Measurements from ENCODE around the gene SLC35F6.

SLC35F6 gene

GRCh38 chr2:26768759-26769088, 4.6 kb downstream of the SLC35F6 start:
- Histone ChIP-seq H3K27me3 (ENCODE audit: insufficient read depth, low read length) (no peaks in the 10 kb centered on the region), H2AFZ (ENCODE audit: low read depth, low read length) (no peak overlapping the region), H3K9me3 (ENCODE audit: low read length) (no peaks in the 10 kb centered on the region), H3K4me3 (ENCODE audit: low read length) (no peak overlapping the region), H3K36me3 (ENCODE audit: insufficient read depth, low read length) (peaks cover 14% of the 10 kb centered on the region), H3K4me1 (ENCODE audit: insufficient read depth, low read length) (peaks cover 38% of the 10 kb centered on the region)

GRCh38 chr2:26769089-26769761, 5.1 kb downstream of the SLC35F6 start:
- Histone ChIP-seq H3K36me3 (ENCODE audit: insufficient read depth, low read length) (peaks cover 19% of the 10 kb centered on the region), H3K9me3 (ENCODE audit: low read length) (no peaks in the 10 kb centered on the region), H2AFZ (ENCODE audit: low read depth, low read length) (no peak overlapping the region), H3K4me3 (ENCODE audit: low read length) (no peak overlapping the region), H3K27me3 (ENCODE audit: insufficient read depth, low read length) (no peaks in the 10 kb centered on the region), H3K4me1 (ENCODE audit: insufficient read depth, low read length) (peaks cover 38% of the 10 kb centered on the region)

DNA sequence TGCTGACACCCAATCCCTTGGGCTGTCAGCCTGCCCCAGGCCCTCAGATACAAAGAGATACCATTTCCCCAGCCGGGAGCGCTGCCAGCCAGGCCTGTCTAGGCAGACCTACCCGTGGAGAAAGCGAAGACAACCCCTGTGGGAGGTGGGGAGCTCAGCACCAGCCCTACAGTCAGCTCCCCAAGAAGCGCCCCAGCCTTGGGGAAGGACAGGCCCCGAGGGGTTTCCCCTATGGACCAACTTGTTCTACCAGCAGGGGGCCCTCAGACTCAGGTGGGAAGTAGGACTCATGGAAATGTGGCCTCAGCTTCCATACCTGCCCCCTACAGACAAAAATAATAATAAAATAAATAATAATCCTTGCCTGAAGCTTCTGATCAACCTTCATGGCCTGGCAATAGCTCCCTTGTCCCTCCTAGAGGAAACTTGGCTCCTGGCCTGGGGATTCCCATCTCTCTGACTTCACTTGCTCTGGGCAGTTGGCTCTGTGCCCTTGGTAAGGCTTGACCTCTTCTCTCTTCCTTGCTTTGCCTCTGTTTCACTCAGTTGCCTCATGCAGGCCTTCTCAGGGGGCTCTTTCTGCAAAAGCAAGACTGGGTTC, 7.0 kb downstream of the SLC35F6 start:
- Histone ChIP-seq H3K4me1 (ENCODE audit: insufficient read depth, low read length) (peaks cover 22% of the 10 kb centered on the region), H3K27me3 (ENCODE audit: insufficient read depth, low read length) (no peaks in the 10 kb centered on the region)

DNA sequence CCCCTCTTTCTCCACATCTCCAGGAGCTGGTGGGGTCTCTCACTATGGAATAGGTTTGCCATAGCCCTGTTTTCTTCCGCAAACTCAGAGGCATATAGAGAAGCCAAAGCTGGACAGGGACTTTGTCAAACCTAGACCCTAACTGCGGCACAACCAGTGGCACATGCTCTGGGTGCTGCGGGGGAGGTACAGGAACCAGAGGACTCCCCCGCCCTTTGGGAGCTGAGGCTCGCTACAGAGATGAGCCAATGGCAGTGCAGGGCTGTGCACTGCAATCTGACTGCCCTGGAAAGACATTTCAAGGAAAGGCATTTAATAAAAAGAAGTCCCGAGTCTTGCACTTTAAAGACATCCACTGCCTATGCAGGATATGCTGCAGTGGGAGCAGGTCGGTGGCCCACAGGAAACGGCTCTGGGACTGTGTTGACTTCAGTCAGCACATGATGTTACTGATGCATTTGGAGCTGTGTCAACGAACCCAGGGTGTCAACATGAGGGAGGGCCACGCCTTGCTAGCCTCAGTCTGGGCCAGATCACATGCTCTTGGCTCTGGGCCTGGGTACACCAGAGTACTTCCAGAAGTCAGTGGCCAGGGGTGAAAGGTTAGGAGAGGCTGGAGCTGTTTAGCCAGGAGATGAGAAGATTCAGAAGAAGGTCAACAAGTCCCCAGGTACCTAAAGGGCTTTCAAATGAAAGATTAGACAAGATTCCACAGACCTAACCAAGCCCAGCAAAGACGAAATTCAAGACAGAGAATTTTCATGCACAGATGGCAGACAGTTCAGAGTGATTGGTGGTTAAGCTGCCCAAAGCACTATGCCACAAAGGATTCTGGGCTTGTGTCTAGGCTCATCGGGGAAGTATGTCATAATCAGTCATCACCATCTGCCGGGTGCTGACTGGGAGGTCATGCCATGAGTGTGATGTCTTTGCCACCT, 8.2 kb downstream of the SLC35F6 start:
- Histone ChIP-seq H3K36me3 (ENCODE audit: insufficient read depth, low read length) (peaks cover 46% of the 10 kb centered on the region), H3K4me1 (ENCODE audit: insufficient read depth, low read length) (peaks cover 11% of the 10 kb centered on the region), H3K9me3 (ENCODE audit: low read length) (no peaks in the 10 kb centered on the region), H3K4me3 (ENCODE audit: low read length) (no peak overlapping the region), H2AFZ (ENCODE audit: low read depth, low read length) (no peak overlapping the region), H3K27me3 (ENCODE audit: insufficient read depth, low read length) (no peaks in the 10 kb centered on the region)

More for the DNA sequence above, 7.0 kb downstream of the SLC35F6 start:
- peaks cover 35% of the 10 kb centered on the region for H3K36me3 ChIP-seq (ENCODE audit: insufficient read depth, low read length)
- H3K9me3 ChIP-seq (ENCODE audit: low read length) = no peaks in the 10 kb centered on the region
- no peak overlapping the region for H2AFZ ChIP-seq (ENCODE audit: low read depth, low read length)
- H3K4me3 ChIP-seq (ENCODE audit: low read length) = no peak overlapping the region

DNA sequence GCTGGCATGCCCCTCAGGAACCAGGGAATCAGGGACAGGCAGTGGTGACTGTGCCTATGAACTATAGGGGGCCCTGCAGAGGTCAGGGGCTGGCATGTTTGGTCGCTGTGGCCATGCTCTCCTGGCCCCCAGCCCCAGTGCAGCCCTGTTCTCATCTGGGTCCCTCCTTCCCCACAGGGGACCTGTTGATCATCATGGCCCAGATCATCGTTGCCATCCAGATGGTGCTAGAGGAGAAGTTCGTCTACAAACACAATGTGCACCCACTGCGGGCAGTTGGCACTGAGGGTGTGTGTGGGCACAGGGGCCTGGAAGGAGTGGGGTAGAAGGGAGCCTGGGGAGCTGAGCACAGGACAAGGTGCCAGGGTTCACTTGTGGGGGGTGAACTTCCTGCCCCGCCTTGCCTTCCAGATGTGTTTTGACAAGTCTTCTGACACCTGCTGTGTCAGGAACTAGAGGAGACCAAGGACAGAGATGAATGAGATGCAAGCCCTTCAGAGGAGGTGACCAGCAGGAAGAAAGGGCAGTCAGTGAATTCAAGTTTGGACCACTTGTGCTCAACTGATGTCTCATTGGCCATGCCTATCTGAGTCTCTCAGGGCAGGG, 12.2 kb downstream of the SLC35F6 start:
- H3K4me3 ChIP-seq (ENCODE audit: low read length) = no peak overlapping the region
- H3K36me3 ChIP-seq (ENCODE audit: insufficient read depth, low read length) = peaks cover 72% of the 10 kb centered on the region
- H3K4me1 ChIP-seq (ENCODE audit: insufficient read depth, low read length) = no peaks in the 10 kb centered on the region
- H3K27me3 ChIP-seq (ENCODE audit: insufficient read depth, low read length) = no peaks in the 10 kb centered on the region
- no peak overlapping the region for H2AFZ ChIP-seq (ENCODE audit: low read depth, low read length)
- H3K9me3 ChIP-seq (ENCODE audit: low read length) = no peaks in the 10 kb centered on the region

- no peak overlapping the region for H2AFZ ChIP-seq (ENCODE audit: low read depth, low read length)
- H3K9me3 ChIP-seq (ENCODE audit: low read length) = no peaks in the 10 kb centered on the region
- no peaks in the 10 kb centered on the region for H3K4me1 ChIP-seq (ENCODE audit: insufficient read depth, low read length)
- H3K4me3 ChIP-seq (ENCODE audit: low read length) = no peak overlapping the region
- H3K27me3 ChIP-seq (ENCODE audit: insufficient read depth, low read length) = no peaks in the 10 kb centered on the region
- peaks cover 71% of the 10 kb centered on the region for H3K36me3 ChIP-seq (ENCODE audit: insufficient read depth, low read length)
These were observed 14.0 kb downstream of the SLC35F6 start for GRCh38 chr2:26778098-26778497.

GRCh38 chr2:26778507-26778906, 14.4 kb downstream of the SLC35F6 start:
- no peak overlapping the region for H2AFZ ChIP-seq (ENCODE audit: low read depth, low read length)
- peaks cover 71% of the 10 kb centered on the region for H3K36me3 ChIP-seq (ENCODE audit: insufficient read depth, low read length)

GRCh38 chr2:26780203-26780760, 16.2 kb downstream of the SLC35F6 start:
- Histone ChIP-seq H3K4me3 (ENCODE audit: low read length) (no peak overlapping the region), H3K4me1 (ENCODE audit: insufficient read depth, low read length) (peaks cover 11% of the 10 kb centered on the region), H2AFZ (ENCODE audit: low read depth, low read length) (no peak overlapping the region), H3K36me3 (ENCODE audit: insufficient read depth, low read length) (peaks cover 55% of the 10 kb centered on the region), H3K27me3 (ENCODE audit: insufficient read depth, low read length) (no peaks in the 10 kb centered on the region), H3K9me3 (ENCODE audit: low read length) (no peaks in the 10 kb centered on the region)

More at GRCh38 chr2:26778507-26778906, 14.4 kb downstream of the SLC35F6 start:
- Histone ChIP-seq H3K9me3 (ENCODE audit: low read length) (no peaks in the 10 kb centered on the region), H3K4me3 (ENCODE audit: low read length) (no peak overlapping the region), H3K4me1 (ENCODE audit: insufficient read depth, low read length) (no peaks in the 10 kb centered on the region), H3K27me3 (ENCODE audit: insufficient read depth, low read length) (no peaks in the 10 kb centered on the region)

DNA sequence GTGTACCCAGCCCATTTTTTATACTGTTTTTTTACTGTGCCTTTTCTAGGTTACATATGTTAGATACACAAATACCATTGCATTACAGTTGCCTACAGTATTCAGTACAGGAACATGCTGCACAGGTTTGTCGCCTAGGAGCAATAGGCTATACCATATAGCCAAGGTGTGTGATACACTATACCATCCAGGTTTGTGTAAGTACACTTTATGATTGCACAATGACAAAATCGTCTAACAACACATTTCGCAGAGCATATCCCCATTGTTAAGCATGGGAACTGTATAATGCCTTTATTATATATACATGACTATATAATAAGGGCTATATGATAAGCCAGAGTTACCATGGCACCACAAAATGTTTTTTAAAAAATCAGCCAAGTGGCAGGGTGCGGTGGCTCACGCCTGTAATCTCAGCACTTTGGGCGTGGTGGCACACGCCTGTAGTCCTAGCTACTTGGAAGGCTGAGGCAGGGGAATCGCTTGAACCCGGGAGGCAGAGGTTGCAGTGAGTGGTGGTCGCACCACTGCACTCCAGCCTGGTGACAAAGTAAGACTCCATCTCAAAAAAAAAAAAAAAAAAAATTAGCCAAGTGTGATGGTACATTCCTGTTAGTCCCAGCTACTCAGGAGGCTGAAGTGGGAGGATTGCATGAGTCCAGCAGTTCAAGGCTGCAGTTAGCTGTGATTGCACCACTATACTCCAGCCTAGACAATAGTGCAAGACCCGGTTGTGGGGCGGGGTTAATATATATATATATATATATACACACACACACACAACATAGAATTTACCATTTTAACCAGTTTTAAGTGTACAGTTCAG, 19.0 kb downstream of the SLC35F6 start:
- Histone ChIP-seq H3K9me3 (ENCODE audit: low read length) (no peaks in the 10 kb centered on the region), H3K4me3 (ENCODE audit: low read length) (no peak overlapping the region), H3K27me3 (ENCODE audit: insufficient read depth, low read length) (no peaks in the 10 kb centered on the region), H2AFZ (ENCODE audit: low read depth, low read length) (no peak overlapping the region), H3K4me1 (ENCODE audit: insufficient read depth, low read length) (peaks cover 25% of the 10 kb centered on the region), H3K36me3 (ENCODE audit: insufficient read depth, low read length) (peaks cover 34% of the 10 kb centered on the region)

- Histone ChIP-seq H3K9me3 (ENCODE audit: low read length) (peaks cover 6% of the 10 kb centered on the region), H2AFZ (ENCODE audit: low read depth, low read length) (no peak overlapping the region), H3K36me3 (ENCODE audit: insufficient read depth, low read length) (peaks cover 38% of the 10 kb centered on the region), H3K4me3 (ENCODE audit: low read length) (peak overlapping the region; percentile 87), H3K4me1 (ENCODE audit: insufficient read depth, low read length) (peaks cover 27% of the 10 kb centered on the region), H3K27me3 (ENCODE audit: insufficient read depth, low read length) (no peaks in the 10 kb centered on the region)
These were observed 20.6 kb downstream of the SLC35F6 start for GRCh38 chr2:26784570-26785234.

DNA sequence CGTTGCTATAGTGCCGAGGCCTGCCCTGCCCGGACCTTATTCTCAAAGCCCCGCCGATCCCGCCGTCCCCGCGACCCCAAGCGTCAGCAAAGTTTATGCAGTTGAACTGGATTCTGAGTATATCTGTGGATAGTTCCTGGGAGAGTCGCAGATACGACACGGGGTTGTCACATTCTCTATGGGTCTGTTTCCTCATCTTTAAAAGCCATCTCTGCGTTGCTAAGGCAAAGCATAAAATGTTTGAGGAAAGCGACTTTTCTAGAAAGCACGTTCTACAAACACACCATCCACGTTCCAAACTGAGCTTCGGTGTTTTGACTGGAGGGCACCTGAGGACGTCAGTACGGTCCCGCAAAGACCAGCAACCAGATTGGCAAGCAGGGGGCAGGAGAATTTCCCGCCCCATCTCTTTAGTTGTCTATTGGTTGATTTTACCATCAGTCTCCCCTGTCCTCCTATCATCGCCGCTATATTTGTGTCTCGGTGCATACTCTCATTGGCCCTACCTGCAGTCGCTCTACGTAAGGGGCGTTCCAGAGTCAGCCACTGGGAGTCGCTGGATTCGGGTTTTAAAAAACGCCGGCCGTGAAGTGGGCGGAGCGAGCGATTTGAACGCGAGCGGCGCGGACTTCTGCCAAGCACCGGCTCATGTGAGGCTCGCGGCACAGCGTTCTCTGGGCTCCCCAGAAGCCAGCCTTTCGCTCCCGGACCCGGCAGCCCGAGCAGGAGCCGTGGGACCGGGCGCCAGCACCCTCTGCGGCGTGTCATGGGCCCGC, 21.5 kb downstream of the SLC35F6 start, which contains the start of gene CENPA:
TSS of gene CENPA (plus strand) at position 626 of the 776 bp plus-strand sequence. CDS start at position 767, 141 bp downstream.
- Histone ChIP-seq H3K36me3 (ENCODE audit: insufficient read depth, low read length) (peaks cover 33% of the 10 kb centered on the region), H3K4me1 (ENCODE audit: insufficient read depth, low read length) (peaks cover 27% of the 10 kb centered on the region), H3K27me3 (ENCODE audit: insufficient read depth, low read length) (no peaks in the 10 kb centered on the region), H3K9me3 (ENCODE audit: low read length) (peaks cover 9% of the 10 kb centered on the region), H2AFZ (ENCODE audit: low read depth, low read length) (peak within 1 kb of the TSS; percentile 71), H3K4me3 (ENCODE audit: low read length) (peak within 1 kb of the TSS; percentile 87)
